Omental fat pad (tissue), 4 donors: ENCODE measurements around the gene GRID1. TPM values are rescaled to one million over a fixed set of nuclear protein-coding genes. Genes with fewer than 3 reads are reported as not detected.

Experiments
- ATAC-seq: fragments of 150-250 bp; one replicate; pipeline ENCODE4 v1.9.1; 2016; ENCODE audit warnings: mild to moderate bottlenecking, moderate library complexity; ENCODE audit not compliant: low FRiP score
- DNase-seq: peaks from one replicate; pipeline ENCODE4 v3.0.0-alpha.2; 2019; ENCODE audit warnings: low spot score
- CTCF ChIP-seq, 3 donors: fragments of 450-650 bp; IDR thresholded peaks; one replicate each; pipeline ENCODE4 v1.5.1; 2016 to 2017; ENCODE audit warnings: antibody characterized with exemption in 3 of 3, mild to moderate bottlenecking in 3 of 3, moderate library complexity in 2 of 3
- total RNA-seq, 4 donors: library from RNA; depleted of rRNA; stranded (reverse); fragments of >200 nt; gene quantifications; one replicate each; pipeline ENCODE4 v1.1.0, GENCODE V29; 2016

GRID1 gene
- total RNA-seq, 4 donors from 2014 or later = 1.5 to 3.5 (median 2.4) TPM

DNA sequence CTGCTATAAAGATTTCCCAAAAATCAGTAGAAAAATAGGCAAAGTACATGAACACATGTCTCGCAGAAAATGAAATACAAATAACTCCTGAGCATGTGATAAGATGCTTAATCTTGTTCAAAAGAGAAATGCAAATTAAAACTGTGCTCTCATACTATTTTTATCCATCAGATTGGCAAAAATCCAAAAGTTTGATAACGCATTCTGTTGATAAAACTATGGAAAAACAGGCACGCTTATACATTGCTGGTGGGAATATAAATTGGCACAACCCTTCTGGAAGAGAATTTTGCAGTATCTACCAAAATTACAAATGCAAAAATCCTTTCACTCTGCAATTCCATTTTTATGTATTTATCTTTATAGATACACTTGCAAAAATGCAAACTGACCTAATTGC, 315.0 kb downstream of the GRID1 start:
- ATAC-seq (no peak), DNase-seq (no peak)
- no peak for TF ChIP-seq CTCF (IDR thresholded peaks at IDR 0.05)

DNA sequence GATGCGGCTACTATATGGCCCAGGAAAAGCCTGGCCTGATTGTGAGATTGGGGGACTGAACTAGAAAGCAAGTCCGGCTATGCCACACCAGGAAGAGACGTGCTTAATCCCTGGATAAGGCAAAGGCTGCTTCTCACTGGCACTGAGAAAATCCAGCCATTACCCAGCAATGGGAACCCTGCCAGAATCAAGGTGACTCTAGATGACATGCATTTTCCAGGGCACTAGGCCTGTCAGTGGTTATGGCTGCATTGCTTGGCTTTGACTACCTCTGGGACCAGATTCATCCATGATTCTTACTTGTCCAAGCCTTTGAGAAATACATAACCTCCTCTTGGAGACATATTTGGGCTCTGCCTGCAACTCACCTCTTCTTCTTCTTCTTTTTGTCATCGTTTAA, 317.2 kb downstream of the GRID1 start:
- DNase-seq = no peak
- ATAC-seq = no peak
- no peak for TF ChIP-seq CTCF (IDR thresholded peaks at IDR 0.05)

DNA sequence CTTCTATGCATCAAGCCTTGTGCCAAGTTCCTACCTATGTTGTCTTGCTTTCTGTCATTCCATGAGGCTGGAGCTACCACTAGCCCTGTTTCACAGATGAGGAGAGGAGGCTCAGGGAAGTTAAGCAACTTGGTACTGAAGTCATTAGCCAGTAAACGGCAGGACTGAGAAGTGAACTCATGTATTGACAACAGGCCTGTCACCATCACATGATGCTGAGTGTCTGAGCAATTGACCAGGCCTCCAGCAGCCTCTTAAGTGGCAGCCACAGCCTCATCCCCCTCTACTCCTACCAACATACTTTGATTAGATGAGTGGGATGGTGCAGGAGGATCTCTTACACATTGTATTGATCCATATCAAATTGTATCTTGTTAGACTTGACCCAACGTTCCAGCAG, 317.6 kb downstream of the GRID1 start:
- no peak for DNase-seq
- no peak for ATAC-seq
- TF ChIP-seq CTCF (IDR thresholded peaks at IDR 0.05) = no peak

- no peak for DNase-seq
- no peak for TF ChIP-seq CTCF (IDR thresholded peaks at IDR 0.05)
- ATAC-seq = no peak
These were observed 318.0 kb downstream of the GRID1 start for GRCh38 chr10:86048571-86048970.

DNA sequence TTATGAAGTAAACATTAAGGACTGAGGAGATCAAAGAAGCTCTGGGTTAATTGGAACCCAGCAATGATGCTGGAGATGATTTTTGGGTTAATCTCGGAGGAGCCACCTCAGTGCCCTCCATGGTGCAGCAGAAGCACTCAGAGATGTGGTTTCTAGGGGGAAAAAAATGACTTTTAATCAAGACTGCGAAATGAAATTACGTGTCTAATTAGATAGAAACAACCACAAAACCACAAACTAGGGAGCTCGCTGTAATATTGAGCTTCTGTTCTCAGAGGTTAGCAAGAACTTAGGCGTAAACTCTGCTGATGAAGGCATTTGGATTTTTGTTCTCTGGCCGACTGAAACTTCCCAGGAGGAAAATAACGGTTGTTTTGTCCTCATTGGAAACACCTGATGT, 319.0 kb downstream of the GRID1 start:
- TF ChIP-seq CTCF (IDR thresholded peaks at IDR 0.05) = no peak
- DNase-seq (no peak), ATAC-seq (no peak)

GRCh38 chr10:86046845-86047460, 319.6 kb downstream of the GRID1 start:
- ATAC-seq (no peak), DNase-seq (no peak)
- TF ChIP-seq CTCF (IDR thresholded peaks at IDR 0.05) = no peak

DNA sequence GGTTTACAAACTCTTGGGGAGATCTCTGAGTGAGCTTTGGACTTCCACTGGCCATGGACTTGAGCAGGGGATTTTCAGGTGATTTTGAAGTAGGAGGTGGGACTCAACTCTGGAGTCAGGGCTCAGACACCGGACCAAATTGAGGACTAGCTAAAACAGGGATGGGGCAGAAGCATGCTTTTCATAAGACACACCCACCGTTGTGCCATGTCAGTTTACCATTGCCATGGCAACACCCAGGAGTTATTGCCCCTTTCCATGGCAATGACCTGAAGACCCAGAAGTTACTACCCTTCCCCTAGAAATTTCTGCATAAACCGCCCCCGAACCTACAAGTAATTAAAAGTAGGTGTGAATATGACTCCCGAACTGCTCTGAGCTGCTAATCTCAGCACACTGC, 320.7 kb downstream of the GRID1 start:
- TF ChIP-seq CTCF (IDR thresholded peaks at IDR 0.05) = no peak
- no peak for ATAC-seq
- DNase-seq = no peak
